Neural cell (in vitro differentiated cells): ENCODE measurements around the gene HOXD1.

ENCODE experiments used
- CTCF ChIP-seq: fragments of 450-650 bp; IDR thresholded peaks from 2 replicates; pipeline ENCODE4 v1.5.1; 2014; ENCODE audit warnings: antibody characterized with exemption, mild to moderate bottlenecking, moderate library complexity; ENCODE audit not compliant: poor library complexity, severe bottlenecking
- EP300 ChIP-seq: fragments of 450-650 bp; conservative IDR thresholded peaks from 2 replicates; pipeline ENCODE4 v1.6.1; 2014; ENCODE audit warnings: antibody characterized with exemption, mild to moderate bottlenecking, moderate library complexity; ENCODE audit not compliant: poor library complexity, severe bottlenecking
- EZH2 ChIP-seq: fragments of 200-600, 300-800 bp; shearing (Covaris generic), sonication (generic); IDR thresholded peaks from 2 replicates; pipeline ENCODE4 v1.6.1; 2014; ENCODE audit warnings: antibody characterized with exemption, low read length, borderline replicate concordance, mild to moderate bottlenecking; ENCODE audit not compliant: insufficient read depth, poor library complexity, severe bottlenecking
- RAD21 ChIP-seq: fragments of 450-650 bp; conservative IDR thresholded peaks from 2 replicates; pipeline ENCODE4 v1.6.1; 2014; ENCODE audit warnings: antibody characterized with exemption, mild to moderate bottlenecking, moderate library complexity
- TAF1 ChIP-seq: IDR thresholded peaks from 2 replicates; pipeline ENCODE4 v1.6.1; 2012; ENCODE audit warnings: low read depth

- TF ChIP-seq CTCF: no peak
- no peak for TF ChIP-seq EP300
- no peak for TF ChIP-seq RAD21
- no peak for TF ChIP-seq EZH2
- TF ChIP-seq TAF1: no peak
Measured at GRCh38 chr2:176139661-176140512, 48.6 kb upstream of the HOXD1 start.
